HG03280 (cell line): ENCODE results near the gene ARID2.
A peak's percentile ranks its signal among the peaks of the same experiment; 100 is the strongest.

Experiments used
- ATAC-seq: cut with Tn5 transposase; IDR thresholded peaks from one replicate; pipeline ENCODE4 v1.9.1; 2021; ENCODE audit warnings: mild to moderate bottlenecking, moderate library complexity; ENCODE audit not compliant: unreplicated experiment

Gene ARID2

DNA sequence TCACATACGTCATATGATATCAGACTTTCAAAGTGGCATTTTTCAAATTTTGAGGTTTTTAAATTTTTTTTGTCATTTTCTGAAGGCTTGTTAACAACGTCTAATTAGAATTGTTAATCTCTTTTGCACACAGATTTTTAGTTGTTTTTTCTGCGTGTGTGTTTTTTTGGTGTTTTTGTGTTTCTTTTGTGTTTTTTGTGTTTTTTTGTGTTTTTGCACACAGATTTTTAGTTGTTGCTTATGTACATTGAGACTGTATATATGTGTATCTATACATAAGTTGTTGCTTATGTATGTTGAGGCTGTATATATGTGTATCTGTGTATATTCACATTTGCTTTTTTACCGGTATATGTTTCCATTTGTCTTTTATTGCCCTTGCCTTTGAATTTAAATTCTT, 30.8 kb downstream of the ARID2 start:
- ATAC-seq = no peak

DNA sequence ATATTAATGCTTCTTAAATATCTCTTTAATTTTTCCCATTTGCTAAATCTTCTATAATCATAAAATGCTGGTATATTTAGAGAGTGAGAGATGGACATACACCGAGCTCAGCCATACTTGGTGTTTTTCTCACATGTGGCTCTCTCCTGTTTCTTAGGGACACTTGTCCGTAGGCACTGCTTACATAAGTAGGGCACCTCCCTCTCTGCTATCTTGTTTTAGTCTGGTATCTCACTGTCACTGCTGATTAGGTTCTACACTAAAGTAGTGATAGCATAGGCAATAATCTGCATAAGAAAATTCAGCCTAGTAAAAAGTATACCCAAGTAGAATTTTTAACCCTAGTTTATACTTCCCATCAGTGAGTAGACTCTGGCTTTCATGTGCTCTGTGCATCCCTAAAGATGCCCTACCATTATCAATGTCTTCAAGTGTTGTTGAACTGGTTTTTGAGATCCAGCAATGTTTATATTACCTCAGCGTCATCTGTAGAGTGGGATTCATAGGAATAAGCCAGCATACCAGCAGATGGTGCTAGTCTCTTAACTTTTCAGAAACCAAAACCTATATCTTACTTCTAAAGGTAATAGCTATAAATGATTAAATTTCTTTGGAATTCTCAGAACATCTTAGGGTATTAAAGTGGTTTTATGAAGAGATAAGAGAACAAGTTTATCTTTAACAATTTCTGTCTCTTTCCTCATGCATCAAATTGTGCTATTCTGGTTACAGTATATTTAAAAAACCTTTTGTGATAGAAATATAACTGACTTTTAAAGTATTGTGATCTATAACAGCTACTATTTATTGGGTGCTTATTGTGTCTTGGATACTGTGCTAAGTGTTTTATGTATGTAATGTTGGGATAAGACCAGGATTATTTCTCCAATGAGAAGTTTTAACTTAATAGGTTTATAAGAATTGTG, 32.9 kb downstream of the ARID2 start:
- ATAC-seq = no peak

- ATAC-seq = no peak
Measured at GRCh38 chr12:45763381-45763780, 33.9 kb downstream of the ARID2 start.

GRCh38 chr12:45768194-45768593, 38.7 kb downstream of the ARID2 start:
- no peak for ATAC-seq

DNA sequence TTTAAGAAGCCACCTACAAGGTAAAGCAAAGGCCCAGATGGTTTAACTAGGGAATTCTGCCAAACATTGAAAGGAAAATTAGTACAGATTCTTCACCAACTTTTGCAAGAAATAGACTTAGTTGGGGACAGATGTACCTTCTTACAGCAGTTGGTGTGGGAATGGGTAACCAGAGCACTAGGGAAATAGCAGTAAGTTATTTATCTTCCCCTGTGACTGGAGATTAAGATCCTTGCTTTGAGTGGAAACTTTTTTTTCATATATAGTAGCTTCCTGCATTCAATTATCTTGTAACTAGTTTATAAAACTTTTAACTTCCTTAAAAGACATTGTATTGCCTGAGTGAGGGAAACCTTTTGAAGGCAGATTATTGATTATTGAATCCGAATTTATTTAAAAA, 44.2 kb downstream of the ARID2 start:
- no peak for ATAC-seq

GRCh38 chr12:45774508-45775162, 45.1 kb downstream of the ARID2 start:
- ATAC-seq = no peak

DNA sequence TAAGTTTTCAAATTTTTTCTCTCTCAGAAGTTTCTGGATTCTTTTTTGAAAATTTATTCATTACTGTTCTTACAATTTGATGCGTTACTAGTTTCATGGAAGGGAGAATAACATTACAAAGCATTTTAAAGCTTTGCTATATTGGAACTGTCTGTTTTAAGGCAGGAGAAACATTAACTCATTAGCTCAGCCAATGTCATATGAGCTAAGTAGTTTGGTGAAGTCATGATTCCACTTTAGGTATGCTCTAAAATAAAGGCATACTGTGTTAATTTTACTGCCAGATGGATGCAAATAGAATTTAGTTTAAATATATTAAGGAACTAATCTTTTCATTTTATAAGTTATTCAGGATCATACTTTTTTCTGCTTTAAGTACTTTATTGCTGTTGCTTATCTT, 46.0 kb downstream of the ARID2 start:
- no peak for ATAC-seq

DNA sequence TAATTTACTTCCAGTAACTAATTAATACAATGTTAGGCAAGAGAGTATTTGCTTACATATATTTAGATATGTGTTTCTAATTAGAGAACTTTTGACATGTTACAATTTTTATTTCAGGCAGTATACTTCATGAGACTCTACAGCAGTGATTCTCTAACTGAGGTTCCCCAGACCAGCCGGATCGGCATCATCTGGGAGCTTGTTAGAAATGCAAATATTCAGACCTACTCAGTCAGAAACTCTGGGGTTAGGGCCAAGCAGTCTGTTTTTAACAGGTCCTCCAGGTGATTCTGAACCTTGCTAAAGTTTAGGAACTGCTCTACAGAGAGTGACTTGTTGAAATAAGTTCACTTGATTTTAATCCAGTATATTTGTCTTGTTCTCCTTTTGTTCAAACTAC, 46.5 kb downstream of the ARID2 start:
- ATAC-seq = no peak

- no peak for ATAC-seq
Measured at GRCh38 chr12:45779936-45780335, 50.4 kb downstream of the ARID2 start.

- no peak for ATAC-seq
Measured at GRCh38 chr12:45781080-45781479, 51.6 kb downstream of the ARID2 start.

DNA sequence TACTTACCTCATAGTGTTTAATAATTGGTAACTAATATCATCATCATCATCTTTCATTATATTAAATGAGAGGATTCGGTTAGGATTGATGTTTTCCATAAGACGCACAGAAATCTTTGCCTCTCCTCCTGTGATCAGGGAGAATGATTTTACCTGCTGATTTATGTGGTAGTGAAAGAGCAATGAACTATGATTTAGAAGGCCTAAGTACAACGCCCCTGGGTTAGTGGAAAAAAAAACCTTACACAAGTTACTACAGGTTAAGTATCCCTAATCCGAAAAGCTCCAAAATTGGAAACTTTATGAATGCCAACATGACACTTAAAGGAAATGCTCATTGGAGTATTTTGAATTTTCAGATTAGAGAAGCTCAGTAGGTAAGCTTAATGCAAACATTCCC, 55.8 kb downstream of the ARID2 start:
- no peak for ATAC-seq

GRCh38 chr12:45789025-45789424, 59.5 kb downstream of the ARID2 start:
- no peak for ATAC-seq

GRCh38 chr12:45794422-45794821, 64.9 kb downstream of the ARID2 start:
- no peak for ATAC-seq

- no peak for ATAC-seq
Measured at GRCh38 chr12:45801625-45802024, 72.1 kb downstream of the ARID2 start.

- ATAC-seq = no peak
Measured at GRCh38 chr12:45803111-45803510, 73.6 kb downstream of the ARID2 start.

DNA sequence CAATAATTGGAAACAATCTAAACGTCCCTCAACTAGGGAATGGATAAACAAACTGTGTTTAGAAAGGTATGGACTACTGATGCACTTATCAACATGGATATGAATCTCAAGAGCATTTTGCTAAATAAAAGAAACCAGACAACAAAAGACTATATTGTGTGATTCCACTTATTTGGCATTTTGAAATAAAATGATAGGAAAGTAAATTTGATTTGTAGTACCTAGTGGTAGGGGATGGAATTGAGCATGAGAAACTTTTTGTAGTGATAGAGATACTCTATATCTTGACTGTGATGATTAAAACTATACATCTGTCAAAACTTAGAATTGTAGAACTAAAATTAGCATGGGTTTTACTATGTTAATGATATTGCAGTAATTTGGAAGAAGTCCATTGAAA, 87.1 kb downstream of the ARID2 start:
- no peak for ATAC-seq

- ATAC-seq = peak; percentile 21
Measured at GRCh38 chr12:45827974-45828373, 98.5 kb downstream of the ARID2 start.

GRCh38 chr12:45828402-45828801, 98.9 kb downstream of the ARID2 start:
- peak; percentile 78 for ATAC-seq

GRCh38 chr12:45831590-45831989, 102.1 kb downstream of the ARID2 start:
- no peak for ATAC-seq

DNA sequence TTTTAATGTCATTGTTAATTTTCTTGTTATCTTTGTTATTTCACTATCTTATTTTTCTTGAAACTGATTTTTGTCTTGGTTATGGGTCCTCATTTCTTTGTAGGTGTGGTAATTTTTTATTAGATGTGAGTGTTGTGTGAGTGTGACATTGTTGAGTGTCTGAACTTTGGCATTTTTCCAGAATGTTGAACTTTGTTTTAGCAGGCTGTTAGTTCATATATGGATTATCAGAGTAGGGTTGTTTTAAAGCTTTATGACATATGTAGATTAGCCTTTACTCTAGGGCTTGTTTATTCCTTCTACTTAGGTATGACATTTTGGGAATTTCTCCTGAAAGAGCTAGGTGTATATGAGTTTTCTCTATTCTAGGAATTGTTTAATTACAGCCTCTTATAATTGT, 103.9 kb downstream of the ARID2 start:
- ATAC-seq = no peak

DNA sequence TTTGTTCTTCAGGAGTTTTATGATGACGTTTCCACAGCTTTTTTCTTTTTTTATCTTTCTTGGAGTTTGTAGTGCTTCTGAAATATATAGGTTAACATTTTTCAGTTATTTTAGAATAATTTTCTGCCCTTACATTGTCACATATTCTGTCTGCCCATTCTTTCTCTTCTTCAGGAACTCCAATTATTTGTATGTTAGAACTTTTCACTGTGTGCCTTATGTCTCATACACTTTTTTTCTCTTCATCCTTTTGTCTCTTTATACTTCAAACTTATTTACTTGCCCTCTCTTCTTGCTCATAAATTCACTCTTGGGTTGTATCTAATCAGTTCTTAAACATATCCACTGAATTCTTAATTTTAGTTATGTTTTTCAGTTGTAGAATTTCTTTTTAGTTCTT, 105.3 kb downstream of the ARID2 start:
- ATAC-seq = no peak

DNA sequence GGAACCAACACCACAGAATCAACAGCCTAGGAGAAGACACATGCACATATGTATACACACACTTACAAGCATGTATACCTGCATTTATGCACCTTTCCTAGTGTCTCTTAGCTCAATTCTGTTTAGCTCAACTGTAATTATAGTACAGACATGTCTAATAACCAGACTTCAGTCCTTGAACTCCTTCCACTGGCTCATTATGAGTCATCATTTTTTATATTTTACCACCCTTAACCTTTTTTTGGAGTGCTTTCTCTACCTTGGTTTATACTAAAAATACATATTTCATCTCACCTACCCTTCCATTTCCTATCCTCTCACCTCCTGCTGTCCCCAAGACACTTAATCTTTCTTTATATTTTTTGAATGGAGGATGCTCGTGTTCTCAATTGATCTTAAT, 110.4 kb downstream of the ARID2 start:
- no peak for ATAC-seq
